ENCODE measurements around the gene ATP2B2. TPM values are rescaled to one million over a fixed set of nuclear protein-coding genes. Genes with fewer than 3 reads are reported as not detected.

ATP2B2 gene
- total RNA-seq, 1 experiment from 2014 or later: not detected

GRCh38 chr3:10404876-10405275 lies 100.5 kb downstream of the ATP2B2 start:
- H3K4me3 ChIP-seq (ENCODE audit: low read depth, low read length): no peak overlapping the region
- intact Hi-C loops (cut with micrococcal nuclease; ENCODE audit: unreplicated experiment): no loop called here
- H3K27me3 ChIP-seq (replicated peaks; ENCODE audit: control insufficient read depth, insufficient read depth, low read length): no peaks in the 10 kb centered on the region
- no peaks in the 10 kb centered on the region for H3K4me1 ChIP-seq
- H3K36me3 ChIP-seq (ENCODE audit: control insufficient read depth, insufficient read depth, low read length): no peaks in the 10 kb centered on the region
- TF ChIP-seq CTCF (IDR thresholded peaks at IDR 0.05; ENCODE audit: insufficient read depth in 1 of 2, low read depth in 1 of 2, low read length in 1 of 2, severe bottlenecking in 1 of 2, unreplicated experiment in 1 of 2): no peak
- H3K4me1 Mint-ChIP-seq (ENCODE audit: low read depth, unreplicated experiment): no peaks in the 10 kb centered on the region
- DNase-seq: no peak
- no peaks in the 10 kb centered on the region for H3K9me3 ChIP-seq
- no peak overlapping the region for H3K27ac Mint-ChIP-seq (ENCODE audit: unreplicated experiment)
- no peaks in the 10 kb centered on the region for H3K27me3 Mint-ChIP-seq (ENCODE audit: insufficient read depth, unreplicated experiment)
- POLR2A ChIA-PET: no interaction called here
- no peak overlapping the region for H3K4me3 Mint-ChIP-seq (ENCODE audit: unreplicated experiment)
- no TSS peak for BruUV-seq (replicated peaks)
- no peaks in the 10 kb centered on the region for H3K9me3 Mint-ChIP-seq (ENCODE audit: unreplicated experiment)
- no peaks in the 10 kb centered on the region for H3K36me3 Mint-ChIP-seq (ENCODE audit: insufficient read depth, unreplicated experiment)
- CTCF ChIA-PET: no interaction called here

- DNase-seq: no peak
- H3K36me3 Mint-ChIP-seq (ENCODE audit: insufficient read depth, unreplicated experiment): no peaks in the 10 kb centered on the region
- Histone ChIP-seq H3K27me3 (replicated peaks; ENCODE audit: control insufficient read depth, insufficient read depth, low read length) (no peaks in the 10 kb centered on the region), H3K4me3 (ENCODE audit: low read depth, low read length) (no peak overlapping the region), H3K4me1 (no peaks in the 10 kb centered on the region), H3K36me3 (ENCODE audit: control insufficient read depth, insufficient read depth, low read length) (no peaks in the 10 kb centered on the region), H3K9me3 (no peaks in the 10 kb centered on the region)
- H3K4me3 Mint-ChIP-seq (ENCODE audit: unreplicated experiment): no peak overlapping the region
- intact Hi-C loops (cut with micrococcal nuclease; ENCODE audit: unreplicated experiment): no loop called here
- ChIA-PET POLR2A (no interaction called here), CTCF (no interaction called here)
- peaks cover 3% of the 10 kb centered on the region for H3K27me3 Mint-ChIP-seq (ENCODE audit: insufficient read depth, unreplicated experiment)
- no peak for TF ChIP-seq CTCF (IDR thresholded peaks at IDR 0.05; ENCODE audit: insufficient read depth in 1 of 2, low read depth in 1 of 2, low read length in 1 of 2, severe bottlenecking in 1 of 2, unreplicated experiment in 1 of 2)
- H3K9me3 Mint-ChIP-seq (ENCODE audit: unreplicated experiment): no peaks in the 10 kb centered on the region
- no peak overlapping the region for H3K27ac Mint-ChIP-seq (ENCODE audit: unreplicated experiment)
- no peaks in the 10 kb centered on the region for H3K4me1 Mint-ChIP-seq (ENCODE audit: low read depth, unreplicated experiment)
- BruUV-seq (replicated peaks): no TSS peak
Observed at GRCh38 chr3:10404377-10404776, 101.0 kb downstream of the ATP2B2 start.

GRCh38 chr3:10401990-10402761 lies 103.2 kb downstream of the ATP2B2 start:
- Histone ChIP-seq H3K4me3 (ENCODE audit: low read depth, low read length) (no peak overlapping the region), H3K27me3 (replicated peaks; ENCODE audit: control insufficient read depth, insufficient read depth, low read length) (no peaks in the 10 kb centered on the region), H3K9me3 (no peaks in the 10 kb centered on the region), H3K4me1 (no peaks in the 10 kb centered on the region), H3K36me3 (ENCODE audit: control insufficient read depth, insufficient read depth, low read length) (no peaks in the 10 kb centered on the region)
- DNase-seq: no peak
- Mint-ChIP-seq H3K27me3 (ENCODE audit: insufficient read depth, unreplicated experiment) (peaks cover 10% of the 10 kb centered on the region), H3K9me3 (ENCODE audit: unreplicated experiment) (no peaks in the 10 kb centered on the region), H3K4me1 (ENCODE audit: low read depth, unreplicated experiment) (no peaks in the 10 kb centered on the region), H3K36me3 (ENCODE audit: insufficient read depth, unreplicated experiment) (no peaks in the 10 kb centered on the region), H3K27ac (ENCODE audit: unreplicated experiment) (no peak overlapping the region), H3K4me3 (ENCODE audit: unreplicated experiment) (no peak overlapping the region)
- intact Hi-C loops (cut with micrococcal nuclease; ENCODE audit: unreplicated experiment): no loop called here
- CTCF ChIA-PET: no interaction called here
- no peak for TF ChIP-seq CTCF (IDR thresholded peaks at IDR 0.05; ENCODE audit: insufficient read depth in 1 of 2, low read depth in 1 of 2, low read length in 1 of 2, severe bottlenecking in 1 of 2, unreplicated experiment in 1 of 2)
- BruUV-seq (replicated peaks): no TSS peak
- POLR2A ChIA-PET: no interaction called here
